DMS153 treated with DMSO at 0.1 percent for 48 hours (cell line): ENCODE results near the gene CCR7.

Experiments used
- DNase-seq: peaks from one replicate; lab custom pipeline; 2025; ENCODE audit not compliant: unreplicated experiment; lab: John Stamatoyannopoulos, UW

Gene CCR7

GRCh38 chr17:40563220-40564052, 1.8 kb downstream of the CCR7 start:
- no peak for DNase-seq

DNA sequence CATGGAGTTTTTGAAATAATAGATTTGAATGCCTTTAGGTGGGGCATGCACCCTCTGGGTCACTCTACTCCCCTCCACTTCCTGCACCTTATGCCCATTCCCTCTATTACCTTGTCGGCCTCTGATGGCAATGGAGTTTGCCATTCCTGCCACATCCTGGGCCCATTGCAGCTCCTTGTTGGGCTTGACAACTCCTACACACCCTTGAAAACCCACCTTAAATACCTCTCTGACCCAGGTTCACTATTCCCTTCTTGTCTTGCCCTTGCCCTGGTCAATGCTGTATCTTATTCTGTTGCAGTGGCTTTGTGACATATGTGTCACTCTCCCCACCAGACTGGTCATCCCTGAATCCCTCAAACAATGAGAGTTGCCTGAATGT, 2.4 kb downstream of the CCR7 start:
- no peak for DNase-seq

- DNase-seq = no peak
Measured at GRCh38 chr17:40561871-40562611, 3.2 kb downstream of the CCR7 start.

GRCh38 chr17:40561294-40561870, 3.9 kb downstream of the CCR7 start:
- DNase-seq = no peak

DNA sequence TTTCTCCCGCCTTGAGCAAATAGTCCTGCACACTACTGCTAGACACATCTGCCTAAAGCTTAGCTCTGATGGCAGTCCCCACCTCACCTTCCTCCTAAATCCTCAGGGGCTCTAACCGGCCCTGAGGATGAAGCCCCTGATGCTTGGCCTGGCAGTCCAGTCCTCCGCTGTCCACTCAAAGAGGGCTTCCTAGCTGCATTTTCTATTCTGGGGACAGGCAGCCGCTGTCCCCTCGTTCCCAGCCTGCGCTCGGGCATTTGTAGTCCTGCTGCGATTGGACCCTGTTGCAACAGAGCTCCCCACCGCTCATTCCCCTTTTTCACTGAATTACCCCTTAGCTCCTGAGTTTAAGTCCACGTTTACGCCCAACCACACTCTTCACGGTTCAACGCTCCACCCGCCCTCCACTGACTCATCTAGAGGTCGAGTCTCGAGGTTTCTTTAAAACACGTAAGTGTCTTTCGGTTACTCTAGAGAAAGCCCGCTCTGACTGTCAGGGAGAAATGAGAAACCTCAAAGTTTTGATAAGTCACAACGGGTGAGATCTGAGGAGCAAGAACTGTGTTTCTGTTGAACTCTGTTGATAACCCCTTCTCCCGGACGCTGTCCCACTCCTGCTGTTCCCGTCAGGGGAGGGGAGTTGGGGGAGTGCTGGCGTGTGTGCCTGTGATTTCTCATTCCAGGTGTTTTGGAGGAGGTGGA, 4.5 kb downstream of the CCR7 start:
- DNase-seq = no peak

DNA sequence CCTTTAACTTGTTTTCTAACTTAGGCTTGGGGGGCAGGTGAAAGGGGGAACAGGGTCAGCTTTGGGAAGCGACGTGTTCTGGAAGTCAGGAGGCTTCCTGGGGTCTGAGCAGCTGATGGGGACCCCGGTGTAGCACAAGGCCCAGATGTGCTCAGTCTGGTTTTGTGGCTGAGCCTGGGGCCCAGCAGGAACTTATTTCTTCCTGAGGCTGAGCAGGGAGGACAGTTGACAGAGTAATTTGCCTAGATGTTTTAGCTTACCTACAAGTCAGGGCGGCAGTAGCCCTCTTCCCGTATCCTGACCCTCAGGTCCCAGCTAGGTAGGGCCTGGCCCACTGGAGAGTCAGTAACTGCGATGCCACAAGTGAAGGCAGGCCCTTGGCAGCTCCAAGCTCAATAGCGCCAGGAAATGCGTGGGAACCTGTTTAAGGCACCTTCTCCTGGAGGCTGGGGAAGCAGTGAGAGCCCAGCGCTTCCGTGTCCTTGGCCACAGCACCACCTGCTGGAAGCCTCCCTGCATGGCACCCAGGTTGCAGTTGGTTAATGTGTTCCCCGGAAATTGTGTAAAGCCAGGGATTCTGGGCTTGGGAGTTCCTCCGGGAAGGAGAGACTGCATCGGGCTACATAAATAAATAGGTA, 5.2 kb downstream of the CCR7 start:
- DNase-seq = peak; percentile 89

GRCh38 chr17:40559564-40559916, 5.7 kb downstream of the CCR7 start:
- no peak for DNase-seq

DNA sequence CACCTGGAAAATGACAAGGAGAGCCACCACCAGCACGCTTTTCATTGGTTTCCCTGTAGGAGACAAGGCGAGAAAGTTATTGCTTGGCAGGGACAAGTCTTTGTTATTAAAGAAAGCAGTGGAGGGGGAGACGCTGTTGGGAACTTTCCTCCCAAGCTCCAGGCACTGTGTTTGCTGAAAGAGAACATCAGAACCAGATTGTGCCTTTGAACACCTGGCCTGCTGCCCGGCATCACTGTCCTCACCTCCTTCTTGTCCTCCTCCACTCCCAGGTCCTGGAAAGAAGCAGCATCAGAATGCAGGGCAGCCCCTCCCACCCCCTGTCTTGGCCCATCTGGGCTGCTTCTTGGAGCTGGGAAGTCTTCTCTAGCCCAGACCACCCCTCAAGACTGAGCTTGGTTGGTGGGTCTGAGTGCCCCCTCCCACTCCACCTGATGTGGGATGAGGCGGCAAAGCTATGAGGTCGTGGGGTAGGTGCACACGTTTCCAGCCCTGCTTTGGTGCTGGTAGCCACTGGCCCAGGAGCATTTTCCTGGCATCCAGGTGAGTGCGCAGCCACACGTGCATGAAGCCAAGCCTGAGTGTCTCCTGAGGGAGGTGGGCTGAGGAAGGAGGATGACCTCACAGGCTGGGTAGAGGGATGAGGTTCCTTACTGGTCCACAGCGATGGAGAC, 6.2 kb downstream of the CCR7 start:
- DNase-seq = no peak

DNA sequence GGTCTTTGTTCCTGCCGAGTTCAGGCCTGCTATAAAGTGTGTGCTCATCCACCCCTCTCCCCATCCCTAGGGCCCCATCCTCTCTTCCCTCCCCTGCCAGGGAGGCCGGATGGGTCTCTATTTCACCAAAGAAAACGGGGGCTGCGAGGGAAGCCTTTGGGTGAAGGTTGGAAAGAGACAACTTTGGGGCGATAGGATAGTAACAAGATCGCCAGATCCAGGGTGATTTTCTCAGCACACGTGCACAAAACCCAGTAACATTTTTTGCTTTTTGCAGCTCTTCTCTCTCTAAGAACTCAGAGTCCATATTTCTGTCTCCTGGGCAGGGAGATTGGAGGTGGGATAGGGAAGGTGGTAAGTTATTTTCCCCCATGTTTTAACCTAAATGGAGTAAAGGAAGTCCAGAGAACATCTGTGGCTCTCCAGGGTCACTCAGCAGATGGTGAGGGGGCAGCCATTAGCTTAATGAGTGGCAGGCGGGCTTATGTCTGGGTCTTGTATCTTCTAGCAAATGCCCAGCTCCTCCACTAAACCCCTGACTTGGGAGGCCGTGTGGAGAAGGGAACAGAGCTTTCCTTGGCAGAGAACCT, 6.9 kb downstream of the CCR7 start:
- no peak for DNase-seq

GRCh38 chr17:40557531-40558299, 7.6 kb downstream of the CCR7 start:
- DNase-seq = no peak

GRCh38 chr17:40556884-40557414, 8.3 kb downstream of the CCR7 start:
- DNase-seq = peak; percentile 23

DNA sequence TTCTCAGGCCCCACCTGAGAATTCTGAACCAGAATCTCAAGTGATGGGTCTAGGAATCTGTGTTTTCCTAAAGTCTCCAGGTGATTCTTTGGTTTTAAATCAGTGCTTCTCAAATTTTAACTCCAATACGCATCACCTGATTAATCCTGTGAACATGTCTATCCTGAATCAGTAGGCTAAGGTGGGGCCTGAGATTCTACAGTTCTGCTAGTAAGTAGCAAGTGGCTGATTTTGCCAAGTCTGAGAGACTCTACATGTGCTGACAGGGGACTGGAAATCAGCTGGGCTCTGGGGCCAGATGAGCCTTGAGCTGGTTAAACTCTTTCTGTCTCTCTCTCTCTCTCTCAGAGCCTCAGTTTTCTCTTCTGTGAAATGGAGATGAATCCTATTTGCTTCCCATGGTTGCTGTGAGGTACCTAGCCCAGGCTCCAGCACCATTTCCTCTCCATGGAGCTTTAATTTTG, 9.0 kb downstream of the CCR7 start:
- no peak for DNase-seq

- no peak for DNase-seq
Measured at GRCh38 chr17:40555296-40556190, 9.7 kb downstream of the CCR7 start.

GRCh38 chr17:40554646-40555295, 10.5 kb downstream of the CCR7 start:
- DNase-seq = no peak

DNA sequence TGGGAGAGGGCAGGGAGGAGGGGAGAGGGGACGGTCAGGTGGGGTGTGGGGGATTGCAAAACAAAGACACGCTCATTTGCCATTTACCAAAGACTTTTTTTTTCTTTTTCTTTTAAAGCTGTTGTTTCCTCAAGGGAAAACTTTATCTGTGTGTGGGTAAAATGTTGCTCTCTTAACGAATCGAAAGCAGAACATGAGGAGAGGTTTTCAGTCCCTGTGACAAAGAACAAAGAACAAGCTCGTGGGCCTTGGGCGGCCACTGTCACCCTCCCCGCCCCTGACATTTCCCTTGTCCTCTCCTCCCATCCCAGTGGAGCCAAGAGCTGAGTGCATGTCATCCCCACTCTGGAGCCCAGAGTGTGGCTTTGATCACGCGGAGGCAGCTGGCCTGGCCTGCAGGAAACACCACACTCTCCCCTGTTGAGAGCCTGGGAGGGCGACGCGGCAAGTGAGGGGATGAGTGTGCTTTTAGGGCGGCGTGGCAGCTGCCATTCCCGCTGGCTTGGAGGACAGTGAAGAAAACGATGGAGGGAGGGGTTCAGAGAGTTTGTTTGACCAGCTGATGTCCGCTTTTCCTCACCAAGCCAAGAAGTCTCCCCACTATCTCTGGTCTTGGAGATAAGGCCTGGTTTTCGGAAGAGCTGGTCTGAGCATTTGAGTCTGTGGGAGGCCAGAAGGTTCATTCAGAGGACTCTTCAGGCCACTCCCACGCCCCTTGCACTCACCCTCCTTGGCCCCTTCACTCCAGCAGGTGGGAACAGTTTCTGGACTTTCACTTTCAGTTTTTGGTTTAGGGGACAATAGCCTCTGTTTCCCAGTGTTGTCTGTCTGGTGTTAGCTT, 11.4 kb downstream of the CCR7 start:
- no peak for DNase-seq

GRCh38 chr17:40552806-40553693, 12.2 kb downstream of the CCR7 start:
- no peak for DNase-seq
